Activated T-cell treated with anti-CD3 and anti-CD28 coated beads for 1 hour (primary cell): ENCODE data around the gene UPK3B.
"Not testable (repeated sequence)": the region's sequence is repeated elsewhere in the genome, so short reads cannot be mapped to it uniquely, and the experiment has no call there.

Experiments
- DNase-seq: peaks from one replicate; pipeline ENCODE4 v3.0.0-alpha.2; 2020; ENCODE audit warnings: low read depth

The UPK3B gene

DNA sequence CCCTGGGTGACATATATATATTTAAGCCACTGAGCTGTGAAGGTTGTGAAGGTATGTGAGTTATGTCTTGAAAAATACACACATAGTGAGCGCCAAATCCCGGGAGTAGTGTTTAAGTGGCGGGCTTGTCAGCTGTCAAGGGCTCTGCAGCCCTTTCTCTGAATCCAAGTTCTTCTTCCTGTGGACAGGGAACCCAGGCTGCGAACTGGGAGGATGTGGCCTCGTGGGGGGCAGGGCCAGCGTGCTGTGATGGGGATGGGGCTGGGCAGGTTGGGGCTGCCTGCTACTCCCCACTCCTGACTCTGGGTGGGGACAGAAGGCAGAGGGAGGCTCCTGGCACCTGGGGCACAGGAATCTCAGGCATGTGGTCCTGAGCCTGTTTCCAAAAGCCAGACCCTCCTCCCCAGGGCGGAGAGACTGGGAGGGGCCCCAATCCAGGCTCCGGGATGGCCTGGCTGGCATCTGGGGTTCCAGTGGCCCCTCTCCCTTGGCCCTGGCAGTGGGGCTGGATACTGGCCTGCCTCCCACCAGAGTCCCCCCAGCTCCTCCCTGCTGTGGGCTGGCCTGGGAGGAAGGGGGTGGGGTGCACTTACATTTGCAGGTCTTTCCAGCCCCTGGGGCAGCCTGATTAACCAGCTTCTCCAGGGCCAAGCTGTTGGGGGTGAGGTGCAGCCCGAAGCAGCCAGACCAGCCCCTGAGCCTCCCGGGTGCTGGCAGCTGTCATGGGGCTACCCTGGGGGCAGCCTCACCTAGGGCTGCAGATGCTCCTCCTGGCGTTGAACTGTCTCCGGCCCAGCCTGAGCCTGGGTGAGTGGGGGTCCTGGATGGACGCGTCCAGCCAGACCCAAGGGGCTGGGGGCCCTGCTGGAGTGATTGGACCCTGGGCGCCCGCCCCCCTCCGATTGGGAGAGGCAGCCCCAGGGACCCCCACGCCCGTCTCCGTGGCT is at the start of gene UPK3B:
TSS of gene UPK3B (plus strand) at position 622 of the 947 bp plus-strand sequence. CDS start at position 723, 101 bp downstream.
- DNase-seq: no peak

DNA sequence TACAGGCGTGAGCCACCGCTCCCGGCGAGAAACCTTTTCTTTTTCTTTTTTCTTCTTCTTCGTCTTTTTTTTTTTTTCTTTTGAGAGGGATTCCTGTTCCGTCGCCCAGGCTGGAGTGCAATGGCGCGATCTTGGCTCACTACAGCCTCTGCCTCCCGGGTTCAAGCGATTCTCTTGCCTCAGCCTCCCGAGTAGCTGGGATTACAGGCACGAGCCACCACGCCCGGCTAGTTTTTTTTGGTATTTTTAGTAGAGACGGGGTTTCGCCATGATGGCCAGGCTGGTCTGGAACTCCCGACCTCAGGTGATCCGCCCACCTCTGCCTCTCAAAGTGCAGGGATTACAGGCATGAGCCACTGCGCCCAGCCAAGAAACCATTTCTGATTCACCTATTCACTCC is 49.6 kb upstream of the UPK3B start:
- DNase-seq: not testable (repeated sequence)

- peak; percentile 20 for DNase-seq
These were observed 48.8 kb upstream of the UPK3B start, which contains the start of gene DTX2 for GRCh38 chr7:76461464-76462101. Gene DTX2 (plus strand): TSS chr7:76461709. CDS start chr7:76480510, 18,801 bp downstream.

GRCh38 chr7:76462271-76462882 is 48.0 kb upstream of the UPK3B start:
- DNase-seq: not testable (repeated sequence)

- not testable (repeated sequence) for DNase-seq
These were observed 45.4 kb upstream of the UPK3B start for GRCh38 chr7:76464959-76465358.

DNA sequence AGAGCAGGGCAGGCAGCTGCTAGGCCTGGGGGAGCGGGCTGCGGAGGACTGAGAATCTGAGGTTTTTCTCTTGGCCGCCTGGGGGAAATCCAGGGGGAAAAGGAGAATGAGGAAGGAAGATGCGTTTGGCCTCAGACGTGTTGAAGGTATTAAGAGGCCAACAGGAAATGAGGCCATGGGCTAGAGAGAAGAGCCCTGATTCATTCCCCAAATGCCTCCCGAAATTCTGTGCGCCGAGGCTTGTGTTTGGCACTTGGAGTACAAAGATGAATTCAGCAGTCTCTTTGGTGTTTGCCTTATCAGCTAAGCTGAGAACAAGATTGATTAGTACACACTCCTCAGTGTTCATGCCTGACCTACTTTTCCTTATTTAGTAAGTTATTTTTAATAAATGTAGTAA is 44.4 kb upstream of the UPK3B start:
- DNase-seq: not testable (repeated sequence)

DNA sequence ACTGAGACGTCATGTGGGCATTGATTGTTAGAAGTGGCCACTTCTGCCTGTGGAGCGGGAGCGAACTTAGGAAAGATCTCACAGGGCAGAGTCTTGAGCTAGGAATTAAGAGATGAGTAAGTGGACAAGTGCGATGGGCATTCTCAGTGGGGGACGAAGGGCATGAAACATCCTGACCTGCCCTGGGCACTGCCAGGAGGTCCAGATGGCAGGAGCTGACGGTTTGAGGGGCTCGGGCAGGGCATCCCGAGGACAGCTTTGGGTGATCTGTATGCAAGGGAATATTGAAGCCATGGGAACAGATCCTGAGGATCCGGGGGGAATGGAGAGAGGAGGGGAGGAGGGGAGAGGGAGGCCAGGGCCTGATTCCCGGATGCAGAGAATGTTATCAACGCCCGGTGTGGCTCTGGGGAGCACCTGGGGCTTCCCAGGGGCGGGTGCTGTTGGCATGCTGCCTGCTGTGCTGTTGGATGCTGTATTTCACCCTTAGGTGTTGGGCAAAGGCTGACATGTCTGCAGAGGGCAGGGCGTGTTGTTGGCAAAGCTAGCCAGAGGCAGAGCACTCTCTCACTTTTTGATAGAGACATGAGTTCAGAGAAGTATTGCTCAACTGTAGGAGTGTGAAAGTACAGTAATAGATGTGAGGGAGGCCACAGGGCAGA is 42.5 kb upstream of the UPK3B start:
- DNase-seq: not testable (repeated sequence)

DNA sequence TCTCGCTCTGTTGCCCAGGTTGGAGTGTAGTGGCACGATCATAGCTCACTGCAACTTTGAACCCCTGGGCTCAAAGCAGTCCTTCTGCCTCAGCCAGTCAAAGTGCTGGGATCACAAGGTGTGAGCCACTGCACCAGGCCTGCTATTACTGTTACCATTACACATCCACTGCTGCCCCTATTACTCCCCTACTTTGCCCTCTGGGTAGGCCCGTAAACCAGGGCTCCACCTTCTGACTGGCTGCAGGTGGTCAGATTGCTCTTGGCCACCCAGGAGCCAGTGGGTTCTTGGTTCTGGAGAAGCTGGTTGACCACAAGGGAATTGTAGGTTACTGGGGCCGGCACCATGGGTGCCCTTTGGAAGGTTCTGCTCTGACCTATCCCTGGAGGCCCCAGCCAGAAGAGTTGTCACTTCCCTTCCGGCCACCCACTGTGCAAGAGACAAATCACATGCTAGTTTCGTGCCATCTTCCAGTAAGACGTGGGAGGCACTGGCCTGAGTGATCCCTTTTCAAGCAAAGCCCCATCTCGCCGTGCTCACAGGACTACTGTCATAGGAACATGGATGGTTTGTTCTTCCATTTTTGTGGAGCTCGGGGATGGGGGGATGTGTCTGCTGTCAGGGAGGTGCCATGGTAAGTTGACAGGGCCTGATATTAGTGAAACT is 38.7 kb upstream of the UPK3B start:
- not testable (repeated sequence) for DNase-seq

DNA sequence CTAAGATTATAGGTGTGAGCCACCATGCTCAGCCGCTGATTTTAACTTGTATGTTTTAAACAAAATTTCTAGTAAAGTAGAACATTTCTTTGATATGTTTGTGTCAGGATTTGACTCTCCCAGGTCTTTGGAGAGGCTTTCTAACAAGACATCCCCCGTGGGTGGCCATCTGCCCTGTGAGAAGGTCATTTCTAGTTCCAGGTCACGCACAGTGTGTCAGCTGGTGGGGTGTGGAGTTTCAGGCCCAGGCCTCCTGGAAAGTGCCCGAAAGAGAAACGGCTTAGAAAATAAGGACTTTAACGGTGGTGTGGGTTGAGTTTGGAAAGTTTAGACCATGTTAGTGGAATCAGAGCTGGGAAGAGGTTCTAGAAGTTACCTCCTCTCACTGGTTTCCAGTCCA is 37.3 kb upstream of the UPK3B start:
- not testable (repeated sequence) for DNase-seq

GRCh38 chr7:76476280-76476679 is 34.1 kb upstream of the UPK3B start:
- DNase-seq: not testable (repeated sequence)

GRCh38 chr7:76476742-76477474 is 33.4 kb upstream of the UPK3B start:
- DNase-seq: not testable (repeated sequence)

- DNase-seq: not testable (repeated sequence)
These were observed 30.7 kb upstream of the UPK3B start for GRCh38 chr7:76479628-76480027.

DNA sequence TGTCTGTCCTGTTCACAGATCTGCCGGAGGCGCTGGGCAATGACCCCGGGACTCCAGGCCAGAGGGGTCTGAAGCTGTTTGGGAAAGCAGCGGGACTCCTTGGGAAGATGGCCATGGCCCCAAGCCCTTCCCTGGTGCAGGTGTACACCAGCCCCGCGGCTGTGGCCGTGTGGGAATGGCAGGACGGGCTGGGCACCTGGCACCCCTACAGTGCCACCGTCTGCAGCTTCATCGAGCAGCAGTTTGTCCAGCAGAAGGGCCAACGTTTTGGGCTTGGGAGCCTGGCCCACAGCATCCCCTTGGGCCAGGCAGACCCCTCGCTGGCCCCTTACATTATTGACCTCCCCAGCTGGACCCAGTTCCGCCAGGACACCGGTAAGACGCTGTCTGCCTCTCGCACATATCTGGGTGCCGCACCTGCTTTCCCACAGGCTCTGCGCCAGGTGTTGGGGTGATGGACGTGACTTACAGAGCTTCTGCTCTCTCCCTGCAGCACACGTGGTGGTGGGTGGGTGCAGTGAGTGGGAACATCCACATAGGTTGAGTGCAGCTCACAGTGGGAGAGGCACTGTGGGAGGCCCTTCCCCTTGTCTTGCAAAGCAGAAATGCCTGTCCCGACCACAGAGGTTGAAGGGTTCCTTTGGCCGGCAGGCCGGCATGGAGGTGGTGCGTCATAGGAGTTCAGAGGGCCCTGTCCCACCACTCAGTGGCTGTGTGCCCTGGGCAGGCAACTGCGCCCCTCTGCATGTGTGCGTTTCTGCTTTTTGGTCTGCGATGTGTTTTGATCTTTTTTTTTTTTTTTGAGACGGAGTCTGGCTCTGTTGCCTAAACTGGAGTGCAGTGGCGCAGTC is 29.7 kb upstream of the UPK3B start:
- not testable (repeated sequence) for DNase-seq

GRCh38 chr7:76482660-76483059 is 27.7 kb upstream of the UPK3B start:
- not testable (repeated sequence) for DNase-seq

DNA sequence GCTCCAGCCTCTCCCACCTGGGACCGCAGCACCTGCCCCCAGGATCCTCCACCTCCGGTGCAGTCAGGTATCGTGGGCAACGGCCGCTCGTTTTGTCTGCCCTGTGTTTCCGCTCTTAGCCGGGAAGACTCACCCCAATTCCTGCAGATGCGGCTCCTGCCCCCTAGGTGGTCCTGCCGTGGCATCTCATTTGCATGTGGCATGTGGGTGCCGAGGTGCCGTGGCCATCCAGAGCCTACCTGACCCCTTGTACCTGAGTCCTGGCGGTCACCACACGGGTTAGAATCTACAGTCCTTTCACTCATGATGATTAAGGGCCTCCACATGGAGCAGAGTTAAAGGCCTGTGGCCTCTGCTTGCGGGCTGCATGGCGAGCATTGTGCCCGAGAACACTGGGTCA is 27.3 kb upstream of the UPK3B start:
- not testable (repeated sequence) for DNase-seq

DNA sequence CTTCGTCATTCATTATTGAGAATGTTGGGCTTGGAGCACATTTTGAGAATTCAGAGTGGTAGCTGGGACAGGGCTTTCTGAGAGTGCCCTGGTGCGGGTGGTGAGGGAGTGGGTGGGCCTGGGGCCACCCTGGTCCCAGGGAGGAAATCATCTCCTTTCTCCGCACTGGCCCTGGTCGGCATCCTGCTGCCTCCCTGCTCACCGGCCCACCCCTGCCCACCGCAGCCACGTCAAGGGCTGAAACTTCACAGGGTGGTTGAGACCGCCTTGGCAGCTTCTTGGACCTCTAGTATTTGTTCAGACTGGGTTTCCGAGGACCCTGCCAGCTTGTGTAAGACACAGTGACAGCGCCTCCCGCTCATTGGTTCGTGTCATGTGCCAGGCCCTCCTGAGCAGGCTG is 25.9 kb upstream of the UPK3B start:
- DNase-seq: not testable (repeated sequence)

- not testable (repeated sequence) for DNase-seq
These were observed 24.3 kb upstream of the UPK3B start for GRCh38 chr7:76485822-76486610.

DNA sequence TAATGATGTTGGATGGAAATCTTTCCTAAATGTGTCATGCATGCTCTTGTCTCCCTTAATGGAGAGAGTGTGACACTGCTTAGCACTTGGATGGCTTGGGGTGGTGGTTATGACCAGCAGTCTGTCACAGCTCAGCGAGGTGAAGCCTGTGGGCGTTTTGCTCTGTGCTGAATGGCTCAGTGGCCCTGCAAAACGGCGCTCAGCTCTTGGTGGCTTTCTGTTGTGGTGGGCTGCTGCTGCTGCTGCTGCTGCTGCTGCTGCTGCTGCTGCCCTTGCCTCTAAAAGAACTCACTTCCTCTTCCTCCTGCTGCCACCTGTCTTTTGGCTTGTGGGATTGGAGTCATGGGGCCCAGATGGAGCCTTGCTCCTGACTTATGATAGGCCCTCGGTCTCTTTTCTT is 23.7 kb upstream of the UPK3B start:
- DNase-seq: not testable (repeated sequence)

DNA sequence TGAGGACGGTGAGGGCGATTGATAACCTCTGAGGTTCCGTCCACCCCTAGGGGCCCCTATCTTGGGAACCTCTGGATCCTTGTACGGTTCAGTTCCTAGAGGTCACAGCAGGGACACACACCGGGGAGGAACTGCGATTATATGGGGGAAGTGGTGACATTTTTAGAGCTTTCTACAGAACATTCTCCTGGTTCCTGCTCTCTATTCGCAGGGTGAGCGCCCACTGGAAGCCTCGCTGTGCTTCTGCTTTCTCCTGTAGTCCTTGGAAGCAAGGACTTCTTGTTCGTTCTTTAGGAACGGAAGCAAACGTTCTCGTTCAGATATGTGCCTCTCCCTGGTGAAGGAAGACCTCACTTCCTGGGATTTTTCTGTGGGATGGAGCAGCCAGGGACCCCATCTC is 22.4 kb upstream of the UPK3B start:
- not testable (repeated sequence) for DNase-seq
